Large intestine (tissue), 3 donors: ENCODE measurements around the gene NIPAL1. TPM values are rescaled to one million over a fixed set of nuclear protein-coding genes. Genes with fewer than 3 reads are reported as not detected.

Experiments used
- DNase-seq, 2 donors: peaks; one replicate each; pipeline versions ENCODE4 v3.0.0 to v3.0.0-alpha.2; 2013
- H3K27ac ChIP-seq: one replicate; pipeline ENCODE4 v1.5.1; 2013; ENCODE audit warnings: low read length
- H3K27me3 ChIP-seq: 2 replicates; pipeline ENCODE4 v1.6.1; 2013; ENCODE audit warnings: low read length; ENCODE audit not compliant: control insufficient read depth, insufficient read depth
- H3K36me3 ChIP-seq: 2 replicates; pipeline ENCODE4 v1.6.1; 2013; ENCODE audit warnings: low read length; ENCODE audit not compliant: control insufficient read depth, insufficient read depth
- H3K4me1 ChIP-seq: one replicate; pipeline ENCODE4 v1.6.1; 2013; ENCODE audit warnings: low read length; ENCODE audit not compliant: control insufficient read depth, insufficient read depth
- H3K4me3 ChIP-seq: one replicate; pipeline ENCODE4 v1.5.1; 2013; ENCODE audit warnings: low read length
- H3K9me3 ChIP-seq: one replicate; pipeline ENCODE4 v1.6.1; 2013; ENCODE audit warnings: mild to moderate bottlenecking, low read depth, low read length, moderate library complexity; ENCODE audit not compliant: control insufficient read depth
- WGBS: methylation state at CpG from one replicate; pipeline ENCODE4 v1.1.5; 2013; ENCODE audit warnings: low lambda C conversion rate; ENCODE audit not compliant: insufficient coverage; 5-methylcytosine and 5-hydroxymethylcytosine counted together
- polyA plus RNA-seq: library from polyadenylated mRNA; unstranded; fragments of 120-200 nt; gene quantifications from one replicate; pipeline ENCODE4 v1.2.1, GENCODE V29; 2013

The NIPAL1 gene
- polyA plus RNA-seq, 1 donor = 30.7 TPM

DNA sequence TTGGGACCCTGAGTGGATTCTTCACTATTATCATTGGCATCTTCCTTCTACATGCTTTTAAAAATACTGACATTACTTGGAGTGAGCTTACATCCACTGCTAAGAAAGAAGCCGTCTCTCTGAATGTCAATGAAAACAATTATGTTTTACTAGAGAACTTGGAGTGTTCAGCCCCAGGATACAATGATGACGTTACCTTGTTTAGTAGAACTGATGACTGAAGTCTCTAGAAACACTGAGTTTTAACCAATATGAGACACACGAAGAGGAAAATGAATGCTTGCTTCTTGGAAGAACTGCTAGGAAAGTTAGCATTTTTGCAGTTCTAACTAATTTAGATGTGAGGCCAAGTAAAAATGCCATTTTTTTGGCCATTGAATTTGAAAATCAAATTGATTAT, 19.4 kb downstream of the NIPAL1 start:
- 94% methylated on average over 2 of the region's 3 CpGs for WGBS
- DNase-seq = no peak
- H3K4me1 ChIP-seq = peaks cover 32% of the 10 kb centered on the region
- H3K27me3 ChIP-seq = no peaks in the 10 kb centered on the region
- H3K27ac ChIP-seq = no peak overlapping the region
- no peak overlapping the region for H3K4me3 ChIP-seq
- H3K9me3 ChIP-seq = no peaks in the 10 kb centered on the region
- peaks cover 15% of the 10 kb centered on the region for H3K36me3 ChIP-seq

DNA sequence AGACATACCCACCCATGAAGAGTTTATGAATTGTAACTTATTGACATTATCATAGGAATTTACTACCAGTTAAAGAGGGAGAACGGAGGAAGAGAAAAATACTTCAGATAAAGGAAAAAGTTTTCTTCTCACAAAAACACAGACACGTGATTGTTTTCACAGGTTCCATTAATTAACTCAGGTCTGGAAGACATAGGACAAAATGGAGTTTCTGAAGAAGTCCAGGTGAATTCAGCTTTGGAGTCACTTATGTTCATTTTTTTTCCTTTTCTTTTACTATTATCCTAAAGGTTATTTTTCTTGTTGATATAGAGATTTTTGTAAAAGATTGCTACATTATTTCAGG, 20.5 kb downstream of the NIPAL1 start:
- Histone ChIP-seq H3K36me3 (peaks cover 15% of the 10 kb centered on the region), H3K27me3 (no peaks in the 10 kb centered on the region), H3K27ac (no peak overlapping the region), H3K4me1 (peaks cover 22% of the 10 kb centered on the region), H3K4me3 (no peak overlapping the region), H3K9me3 (no peaks in the 10 kb centered on the region)
- 43% methylated on average over 1 of the region's 2 CpGs for WGBS
- no peak for DNase-seq

- no peak for DNase-seq
- H3K4me3 ChIP-seq = no peak overlapping the region
- peaks cover 15% of the 10 kb centered on the region for H3K36me3 ChIP-seq
- H3K4me1 ChIP-seq = peaks cover 17% of the 10 kb centered on the region
- no peaks in the 10 kb centered on the region for H3K9me3 ChIP-seq
- no peak overlapping the region for H3K27ac ChIP-seq
- WGBS = no CpG with 5 or more reads among the region's 2 CpGs
- no peaks in the 10 kb centered on the region for H3K27me3 ChIP-seq
Observed at GRCh38 chr4:48038666-48039065, 22.1 kb downstream of the NIPAL1 start.

GRCh38 chr4:48039561-48039960, 23.0 kb downstream of the NIPAL1 start:
- no peak overlapping the region for H3K4me3 ChIP-seq
- no peak for DNase-seq
- peaks cover 10% of the 10 kb centered on the region for H3K4me1 ChIP-seq
- no peak overlapping the region for H3K27ac ChIP-seq
- no peaks in the 10 kb centered on the region for H3K27me3 ChIP-seq
- peaks cover 11% of the 10 kb centered on the region for H3K36me3 ChIP-seq
- no peaks in the 10 kb centered on the region for H3K9me3 ChIP-seq

- no peaks in the 10 kb centered on the region for H3K27me3 ChIP-seq
- DNase-seq = no peak
- H3K9me3 ChIP-seq = no peaks in the 10 kb centered on the region
- peaks cover 10% of the 10 kb centered on the region for H3K4me1 ChIP-seq
- no peak overlapping the region for H3K27ac ChIP-seq
- no CpG with 5 or more reads among the region's 4 CpGs for WGBS
- H3K4me3 ChIP-seq = no peak overlapping the region
- peaks cover 2% of the 10 kb centered on the region for H3K36me3 ChIP-seq
Observed at GRCh38 chr4:48041535-48042137, 25.1 kb downstream of the NIPAL1 start.

DNA sequence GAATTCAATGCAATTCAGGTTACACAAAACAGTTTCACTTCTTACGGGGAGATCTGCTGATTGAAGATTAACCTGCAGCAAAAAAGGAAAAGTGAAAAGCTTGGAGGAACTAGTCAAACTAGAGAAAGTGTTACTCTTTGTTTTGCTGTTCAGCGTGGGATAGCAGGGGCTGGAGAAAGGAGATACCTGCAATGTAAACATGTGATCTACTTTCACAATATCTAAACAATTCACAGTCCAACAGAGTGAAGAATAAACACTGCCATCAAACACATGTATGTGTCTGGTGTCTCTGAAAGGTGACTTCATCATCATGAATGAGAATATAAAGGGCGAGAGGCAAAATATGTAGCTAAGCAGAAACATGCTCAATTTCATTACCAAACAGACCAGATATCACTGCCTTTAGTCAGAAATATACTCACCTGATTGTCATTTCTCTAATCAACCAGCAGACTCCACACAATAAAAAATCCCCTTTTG, 26.4 kb downstream of the NIPAL1 start:
- Histone ChIP-seq H3K4me3 (no peak overlapping the region), H3K27me3 (no peaks in the 10 kb centered on the region), H3K9me3 (no peaks in the 10 kb centered on the region), H3K4me1 (peaks cover 10% of the 10 kb centered on the region), H3K36me3 (no peaks in the 10 kb centered on the region), H3K27ac (no peak overlapping the region)
- peak in 1 of 2 donors; percentile 62 for DNase-seq
- no CpG with 5 or more reads among the region's 3 CpGs for WGBS

GRCh38 chr4:48043504-48043903, 26.9 kb downstream of the NIPAL1 start:
- DNase-seq = no peak
- H3K27ac ChIP-seq = no peak overlapping the region
- no peaks in the 10 kb centered on the region for H3K9me3 ChIP-seq
- no peak overlapping the region for H3K4me3 ChIP-seq
- H3K4me1 ChIP-seq = peaks cover 10% of the 10 kb centered on the region
- H3K36me3 ChIP-seq = no peaks in the 10 kb centered on the region
- no CpG with 5 or more reads among the region's 2 CpGs for WGBS
- H3K27me3 ChIP-seq = no peaks in the 10 kb centered on the region

DNA sequence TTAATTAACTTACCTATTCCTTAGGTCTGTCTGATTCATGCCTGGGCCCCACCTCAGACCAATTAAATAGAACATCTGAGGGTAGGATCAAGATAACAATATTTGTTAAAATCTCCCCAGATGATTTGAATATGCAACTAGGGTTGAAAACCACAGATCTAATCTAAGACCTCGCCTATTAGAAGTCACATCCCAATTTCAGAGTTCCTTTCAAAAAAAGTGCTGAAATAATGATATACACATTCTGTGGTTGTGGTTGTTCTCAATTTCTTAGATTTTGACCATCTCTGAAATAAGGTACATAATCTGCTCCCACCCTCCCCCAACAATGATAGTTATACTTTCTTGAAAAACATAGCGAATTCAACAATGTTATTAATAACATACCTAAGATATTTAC, 27.7 kb downstream of the NIPAL1 start:
- Histone ChIP-seq H3K36me3 (no peaks in the 10 kb centered on the region), H3K27ac (no peak overlapping the region), H3K4me1 (peaks cover 10% of the 10 kb centered on the region), H3K9me3 (no peaks in the 10 kb centered on the region), H3K4me3 (no peak overlapping the region), H3K27me3 (no peaks in the 10 kb centered on the region)
- WGBS = 83% methylated on average over 1 of the region's 2 CpGs
- DNase-seq = no peak

DNA sequence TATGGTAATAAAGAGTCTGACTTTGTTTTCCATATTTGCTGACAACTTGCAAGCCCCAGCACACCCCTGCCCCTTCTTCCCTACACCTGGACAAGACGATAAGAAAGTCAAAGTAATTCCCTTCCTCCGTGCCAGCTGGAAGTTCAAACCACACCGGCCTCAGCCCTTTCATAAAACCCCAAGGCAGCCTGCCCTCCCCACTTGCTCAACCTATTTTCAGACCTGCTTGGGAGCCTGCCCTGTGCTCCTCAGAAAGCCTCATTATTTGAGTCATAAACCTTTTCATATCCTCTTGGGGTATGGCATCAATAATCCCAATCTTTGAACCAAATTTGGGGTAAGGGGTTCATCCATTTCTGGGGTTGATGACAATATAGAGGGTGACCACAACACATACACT, 29.5 kb downstream of the NIPAL1 start:
- WGBS = 40% methylated on average over 2 of the region's 3 CpGs
- peaks cover 10% of the 10 kb centered on the region for H3K4me1 ChIP-seq
- H3K36me3 ChIP-seq = no peaks in the 10 kb centered on the region
- DNase-seq = no peak
- H3K4me3 ChIP-seq = no peak overlapping the region
- H3K27me3 ChIP-seq = no peaks in the 10 kb centered on the region
- H3K9me3 ChIP-seq = no peaks in the 10 kb centered on the region
- H3K27ac ChIP-seq = no peak overlapping the region

GRCh38 chr4:48047421-48047844, 30.9 kb downstream of the NIPAL1 start:
- no peaks in the 10 kb centered on the region for H3K9me3 ChIP-seq
- H3K4me1 ChIP-seq = peaks cover 7% of the 10 kb centered on the region
- 100% methylated on average over 1 of the region's 3 CpGs for WGBS
- no peak overlapping the region for H3K4me3 ChIP-seq
- DNase-seq = no peak
- no peak overlapping the region for H3K27ac ChIP-seq
- H3K27me3 ChIP-seq = no peaks in the 10 kb centered on the region
- H3K36me3 ChIP-seq = no peaks in the 10 kb centered on the region

GRCh38 chr4:48047896-48048295, 31.3 kb downstream of the NIPAL1 start:
- Histone ChIP-seq H3K36me3 (no peaks in the 10 kb centered on the region), H3K27ac (no peak overlapping the region), H3K4me1 (peaks cover 2% of the 10 kb centered on the region), H3K27me3 (no peaks in the 10 kb centered on the region), H3K9me3 (no peaks in the 10 kb centered on the region), H3K4me3 (no peak overlapping the region)
- peak in 1 of 2 donors; percentile 29 for DNase-seq
- WGBS = no CpG with 5 or more reads among the region's 1 CpG
